ENCODE results near the gene RBM43. TPM values are rescaled to one million over a fixed set of nuclear protein-coding genes. Genes with fewer than 3 reads are reported as not detected.

The RBM43 gene
- total and polyA plus RNA-seq, 4 donors = 1.6 to 4.9 (median 2.7) TPM

DNA sequence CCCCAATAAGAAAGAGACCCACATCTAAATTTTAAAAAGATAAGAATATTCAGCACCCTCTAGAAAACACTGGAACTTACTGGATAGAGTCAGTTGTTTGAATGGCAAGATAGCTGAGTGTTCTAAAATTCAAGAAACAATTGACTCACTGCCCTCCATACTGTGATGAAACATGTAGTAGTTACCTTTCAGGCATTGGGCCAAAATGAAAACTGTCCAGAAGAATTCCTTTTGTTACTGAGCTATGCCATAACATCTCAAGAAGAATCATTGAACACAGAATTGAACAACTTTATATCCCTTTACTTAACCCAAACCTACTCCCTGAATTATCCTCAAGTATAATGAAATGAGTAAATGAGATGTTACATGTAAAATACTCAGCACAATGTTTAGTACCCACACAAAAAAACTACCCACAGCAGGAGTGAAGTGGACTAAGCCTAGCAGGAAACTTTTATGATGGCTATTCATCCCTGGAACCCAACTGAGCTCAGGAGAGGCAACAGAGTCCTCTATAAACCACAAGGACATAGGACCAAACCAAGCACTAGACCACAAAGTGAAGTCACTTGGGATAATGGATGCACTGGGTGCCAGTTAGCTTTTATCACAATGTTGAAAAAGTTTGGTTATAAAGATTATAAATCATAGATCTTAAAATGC, 32.7 kb downstream of the RBM43 start:
- no peak for DNase-seq (ENCODE audit: low spot score)
- Histone ChIP-seq H3K9me3 (ENCODE audit: control insufficient read depth in 4 of 4, low read length in 3 of 4) (no peaks in the 10 kb centered on the region), H3K4me3 (ENCODE audit: low read depth in 1 of 3, low read length in 3 of 3) (no peak overlapping the region), H3K27ac (ENCODE audit: low read depth in 1 of 2, low read length in 2 of 2) (no peak overlapping the region), H3K4me1 (ENCODE audit: control insufficient read depth in 4 of 4, insufficient read depth in 4 of 4, low read length in 3 of 4) (no peaks in the 10 kb centered on the region), H3K27me3 (ENCODE audit: control insufficient read depth in 4 of 4, insufficient read depth in 4 of 4, low read length in 3 of 4) (no peaks in the 10 kb centered on the region), H3K9ac (ENCODE audit: low read depth in 1 of 2, low read length in 2 of 2) (no peak overlapping the region), H3K36me3 (ENCODE audit: control insufficient read depth in 4 of 4, insufficient read depth in 3 of 4, low read depth in 1 of 4, low read length in 3 of 4) (no peaks in the 10 kb centered on the region)
- no peak for TF ChIP-seq HNF4A (conservative IDR thresholded peaks at IDR 0.05)
- TF ChIP-seq GABPA (IDR thresholded peaks at IDR 0.05 in 1 of 2, conservative IDR thresholded peaks at IDR 0.05 in 1 of 2) = no peak
- TF ChIP-seq, protein P1, sequence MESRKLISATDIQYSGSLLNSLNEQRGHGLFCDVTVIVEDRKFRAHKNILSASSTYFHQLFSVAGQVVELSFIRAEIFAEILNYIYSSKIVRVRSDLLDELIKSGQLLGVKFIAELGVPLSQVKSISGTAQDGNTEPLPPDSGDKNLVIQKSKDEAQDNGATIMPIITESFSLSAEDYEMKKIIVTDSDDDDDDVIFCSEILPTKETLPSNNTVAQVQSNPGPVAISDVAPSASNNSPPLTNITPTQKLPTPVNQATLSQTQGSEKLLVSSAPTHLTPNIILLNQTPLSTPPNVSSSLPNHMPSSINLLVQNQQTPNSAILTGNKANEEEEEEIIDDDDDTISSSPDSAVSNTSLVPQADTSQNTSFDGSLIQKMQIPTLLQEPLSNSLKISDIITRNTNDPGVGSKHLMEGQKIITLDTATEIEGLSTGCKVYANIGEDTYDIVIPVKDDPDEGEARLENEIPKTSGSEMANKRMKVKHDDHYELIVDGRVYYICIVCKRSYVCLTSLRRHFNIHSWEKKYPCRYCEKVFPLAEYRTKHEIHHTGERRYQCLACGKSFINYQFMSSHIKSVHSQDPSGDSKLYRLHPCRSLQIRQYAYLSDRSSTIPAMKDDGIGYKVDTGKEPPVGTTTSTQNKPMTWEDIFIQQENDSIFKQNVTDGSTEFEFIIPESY (IDR thresholded peaks at IDR 0.05) = no peak
- no peak for TF ChIP-seq YY1 (IDR thresholded peaks at IDR 0.05)
- TF ChIP-seq, protein P2, sequence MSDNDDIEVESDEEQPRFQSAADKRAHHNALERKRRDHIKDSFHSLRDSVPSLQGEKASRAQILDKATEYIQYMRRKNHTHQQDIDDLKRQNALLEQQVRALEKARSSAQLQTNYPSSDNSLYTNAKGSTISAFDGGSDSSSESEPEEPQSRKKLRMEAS (IDR thresholded peaks at IDR 0.05) = no peak
- TF ChIP-seq, protein P3, sequence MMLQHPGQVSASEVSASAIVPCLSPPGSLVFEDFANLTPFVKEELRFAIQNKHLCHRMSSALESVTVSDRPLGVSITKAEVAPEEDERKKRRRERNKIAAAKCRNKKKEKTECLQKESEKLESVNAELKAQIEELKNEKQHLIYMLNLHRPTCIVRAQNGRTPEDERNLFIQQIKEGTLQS (IDR thresholded peaks at IDR 0.05) = no peak
- no peak for TF ChIP-seq FOXA1 (IDR thresholded peaks at IDR 0.05)
- no peak for TF ChIP-seq HNF4G (IDR thresholded peaks at IDR 0.05)
- TF ChIP-seq SP1 (IDR thresholded peaks at IDR 0.05) = no peak
- TF ChIP-seq, protein P4, sequence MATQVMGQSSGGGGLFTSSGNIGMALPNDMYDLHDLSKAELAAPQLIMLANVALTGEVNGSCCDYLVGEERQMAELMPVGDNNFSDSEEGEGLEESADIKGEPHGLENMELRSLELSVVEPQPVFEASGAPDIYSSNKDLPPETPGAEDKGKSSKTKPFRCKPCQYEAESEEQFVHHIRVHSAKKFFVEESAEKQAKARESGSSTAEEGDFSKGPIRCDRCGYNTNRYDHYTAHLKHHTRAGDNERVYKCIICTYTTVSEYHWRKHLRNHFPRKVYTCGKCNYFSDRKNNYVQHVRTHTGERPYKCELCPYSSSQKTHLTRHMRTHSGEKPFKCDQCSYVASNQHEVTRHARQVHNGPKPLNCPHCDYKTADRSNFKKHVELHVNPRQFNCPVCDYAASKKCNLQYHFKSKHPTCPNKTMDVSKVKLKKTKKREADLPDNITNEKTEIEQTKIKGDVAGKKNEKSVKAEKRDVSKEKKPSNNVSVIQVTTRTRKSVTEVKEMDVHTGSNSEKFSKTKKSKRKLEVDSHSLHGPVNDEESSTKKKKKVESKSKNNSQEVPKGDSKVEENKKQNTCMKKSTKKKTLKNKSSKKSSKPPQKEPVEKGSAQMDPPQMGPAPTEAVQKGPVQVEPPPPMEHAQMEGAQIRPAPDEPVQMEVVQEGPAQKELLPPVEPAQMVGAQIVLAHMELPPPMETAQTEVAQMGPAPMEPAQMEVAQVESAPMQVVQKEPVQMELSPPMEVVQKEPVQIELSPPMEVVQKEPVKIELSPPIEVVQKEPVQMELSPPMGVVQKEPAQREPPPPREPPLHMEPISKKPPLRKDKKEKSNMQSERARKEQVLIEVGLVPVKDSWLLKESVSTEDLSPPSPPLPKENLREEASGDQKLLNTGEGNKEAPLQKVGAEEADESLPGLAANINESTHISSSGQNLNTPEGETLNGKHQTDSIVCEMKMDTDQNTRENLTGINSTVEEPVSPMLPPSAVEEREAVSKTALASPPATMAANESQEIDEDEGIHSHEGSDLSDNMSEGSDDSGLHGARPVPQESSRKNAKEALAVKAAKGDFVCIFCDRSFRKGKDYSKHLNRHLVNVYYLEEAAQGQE (IDR thresholded peaks at IDR 0.05) = no peak
- TF ChIP-seq, protein P5, sequence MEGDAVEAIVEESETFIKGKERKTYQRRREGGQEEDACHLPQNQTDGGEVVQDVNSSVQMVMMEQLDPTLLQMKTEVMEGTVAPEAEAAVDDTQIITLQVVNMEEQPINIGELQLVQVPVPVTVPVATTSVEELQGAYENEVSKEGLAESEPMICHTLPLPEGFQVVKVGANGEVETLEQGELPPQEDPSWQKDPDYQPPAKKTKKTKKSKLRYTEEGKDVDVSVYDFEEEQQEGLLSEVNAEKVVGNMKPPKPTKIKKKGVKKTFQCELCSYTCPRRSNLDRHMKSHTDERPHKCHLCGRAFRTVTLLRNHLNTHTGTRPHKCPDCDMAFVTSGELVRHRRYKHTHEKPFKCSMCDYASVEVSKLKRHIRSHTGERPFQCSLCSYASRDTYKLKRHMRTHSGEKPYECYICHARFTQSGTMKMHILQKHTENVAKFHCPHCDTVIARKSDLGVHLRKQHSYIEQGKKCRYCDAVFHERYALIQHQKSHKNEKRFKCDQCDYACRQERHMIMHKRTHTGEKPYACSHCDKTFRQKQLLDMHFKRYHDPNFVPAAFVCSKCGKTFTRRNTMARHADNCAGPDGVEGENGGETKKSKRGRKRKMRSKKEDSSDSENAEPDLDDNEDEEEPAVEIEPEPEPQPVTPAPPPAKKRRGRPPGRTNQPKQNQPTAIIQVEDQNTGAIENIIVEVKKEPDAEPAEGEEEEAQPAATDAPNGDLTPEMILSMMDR (IDR thresholded peaks at IDR 0.05; ENCODE audit: low read depth, low read length, missing input control) = no peak
- no peak for TF ChIP-seq RXRA (IDR thresholded peaks at IDR 0.05)
- no peak for TF ChIP-seq RAD21 (IDR thresholded peaks at IDR 0.05)
- no peak for TF ChIP-seq EGR1 (IDR thresholded peaks at IDR 0.05; ENCODE audit: low read depth in 2 of 2)
- no peak for TF ChIP-seq NR2F2 (IDR thresholded peaks at IDR 0.05)
- no peak for TF ChIP-seq FOXA2 (IDR thresholded peaks at IDR 0.05)

Measured in liver (tissue), 9 donors.